Measurements from ENCODE around the gene CBX4.

Gene CBX4

DNA sequence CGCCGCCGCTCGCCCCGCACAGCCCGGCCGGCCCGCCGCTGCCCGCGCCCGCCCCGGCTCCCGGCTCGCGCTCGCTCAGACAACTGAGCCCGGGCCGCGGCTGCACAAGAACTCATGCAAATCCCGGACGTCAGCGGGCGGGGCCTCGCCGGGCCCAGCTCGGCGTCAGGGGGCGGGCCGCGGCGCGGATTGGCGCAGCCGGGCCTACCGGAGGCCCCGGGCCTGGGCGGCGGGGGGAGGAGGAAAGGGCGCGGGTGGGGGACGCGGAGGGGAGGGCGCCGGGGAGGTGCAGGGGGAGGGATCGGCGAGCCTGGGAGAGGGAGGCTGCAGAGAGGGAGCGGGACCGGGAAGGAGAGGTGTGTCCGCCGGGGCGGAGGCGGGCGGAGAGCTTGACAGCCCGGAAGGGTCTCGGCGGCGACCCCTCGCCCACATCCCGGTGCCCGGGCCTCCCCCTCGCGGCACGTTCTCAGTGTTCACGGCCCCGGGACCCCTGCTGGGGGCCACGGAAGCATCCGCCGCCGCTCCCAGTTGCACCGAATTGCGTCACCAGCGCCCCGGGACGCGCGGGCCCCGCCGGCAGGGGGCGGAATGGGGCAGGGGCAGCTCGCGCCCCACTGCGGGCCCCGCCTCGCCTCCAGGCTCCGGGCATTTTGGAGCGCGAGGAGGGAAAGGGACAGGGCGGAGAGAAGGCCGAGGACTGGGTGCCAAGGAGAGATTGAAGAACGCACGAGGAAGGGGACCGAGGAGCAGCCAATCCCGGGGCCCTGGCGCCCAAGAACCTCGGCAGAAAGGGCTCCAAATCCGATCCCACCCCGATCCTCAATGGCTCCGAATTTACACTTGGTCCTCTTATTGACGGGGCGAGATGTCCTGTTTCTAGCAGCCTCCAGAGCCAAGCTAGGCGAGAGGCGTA, at the start of gene CBX4:
TSS of gene CBX4 (minus strand) at position 85 of the 913 bp plus-strand sequence. CDS start 189 bp downstream, outside the sequence.
- DNase-seq: peak; percentile 95

DNA sequence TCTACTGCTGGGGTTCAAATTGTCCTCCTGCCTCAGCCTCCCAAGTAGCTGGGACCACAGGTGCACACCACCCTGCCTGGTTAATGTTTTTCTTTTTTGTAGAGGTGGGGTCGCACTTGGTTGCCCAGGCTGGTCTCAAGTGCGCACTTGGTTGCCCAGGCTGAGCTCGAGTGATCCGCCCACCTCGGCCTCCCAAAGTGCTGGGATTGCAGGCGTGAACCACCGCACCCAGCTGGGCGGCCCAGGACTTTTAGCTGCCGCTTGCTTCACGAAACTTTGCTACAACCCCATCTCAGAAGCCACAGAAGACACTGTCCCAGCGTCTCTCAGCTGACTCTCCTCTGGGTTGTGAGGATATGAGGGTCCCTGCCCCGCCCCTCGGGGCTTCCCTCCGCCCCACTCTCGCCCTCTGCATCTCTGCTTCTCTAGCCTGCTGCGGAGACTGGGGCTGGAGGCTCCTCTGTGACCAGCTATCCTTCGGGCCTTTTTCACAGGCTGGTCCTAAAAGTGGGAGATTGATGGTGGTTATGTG, 48.8 kb upstream of the CBX4 start:
- DNase-seq: no peak

DNA sequence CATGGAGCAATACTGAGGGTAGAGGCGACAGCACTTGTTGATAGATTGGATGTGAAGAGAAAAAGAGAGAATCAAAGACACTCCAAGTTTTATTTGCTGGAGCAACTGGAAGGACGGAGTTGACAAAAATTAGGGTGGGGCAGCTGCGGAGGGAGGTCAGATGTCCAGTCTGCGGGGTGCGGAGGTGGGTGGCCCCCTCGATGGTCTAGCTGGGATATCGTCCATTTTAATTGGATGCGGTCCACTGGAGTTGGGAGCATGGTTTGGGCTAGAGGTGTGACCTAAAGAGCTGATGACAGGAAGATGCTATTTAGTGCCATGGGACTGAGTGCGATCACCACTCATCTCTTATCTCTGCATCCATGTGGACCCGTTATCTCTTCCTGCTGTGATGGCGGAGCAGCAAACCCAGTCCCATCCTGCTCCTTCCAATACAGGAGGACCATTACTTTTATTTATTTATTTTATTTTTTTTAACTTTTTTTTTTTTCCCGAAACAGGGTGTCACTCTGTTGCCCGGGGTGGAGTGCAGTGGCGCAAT, 48.3 kb upstream of the CBX4 start:
- no peak for DNase-seq

DNA sequence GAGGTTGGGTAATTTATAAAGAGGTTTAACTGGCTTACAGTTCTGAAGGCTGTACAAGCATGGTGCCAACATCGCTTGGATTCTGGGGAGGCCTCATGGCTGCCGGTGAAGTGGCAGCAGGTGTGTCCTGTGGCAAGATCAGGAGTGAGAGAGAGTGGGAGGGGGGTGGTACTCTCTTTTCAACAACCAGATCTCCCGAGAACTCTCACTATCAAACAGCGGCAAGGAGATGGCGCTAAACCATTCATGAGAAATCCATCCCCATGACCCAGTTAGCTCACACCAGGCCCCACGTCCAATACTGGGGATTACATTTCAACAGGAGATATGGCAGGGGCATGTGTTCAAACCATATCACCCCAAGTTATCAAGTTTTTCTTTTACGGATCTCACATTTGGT, 44.0 kb upstream of the CBX4 start:
- no peak for DNase-seq

DNA sequence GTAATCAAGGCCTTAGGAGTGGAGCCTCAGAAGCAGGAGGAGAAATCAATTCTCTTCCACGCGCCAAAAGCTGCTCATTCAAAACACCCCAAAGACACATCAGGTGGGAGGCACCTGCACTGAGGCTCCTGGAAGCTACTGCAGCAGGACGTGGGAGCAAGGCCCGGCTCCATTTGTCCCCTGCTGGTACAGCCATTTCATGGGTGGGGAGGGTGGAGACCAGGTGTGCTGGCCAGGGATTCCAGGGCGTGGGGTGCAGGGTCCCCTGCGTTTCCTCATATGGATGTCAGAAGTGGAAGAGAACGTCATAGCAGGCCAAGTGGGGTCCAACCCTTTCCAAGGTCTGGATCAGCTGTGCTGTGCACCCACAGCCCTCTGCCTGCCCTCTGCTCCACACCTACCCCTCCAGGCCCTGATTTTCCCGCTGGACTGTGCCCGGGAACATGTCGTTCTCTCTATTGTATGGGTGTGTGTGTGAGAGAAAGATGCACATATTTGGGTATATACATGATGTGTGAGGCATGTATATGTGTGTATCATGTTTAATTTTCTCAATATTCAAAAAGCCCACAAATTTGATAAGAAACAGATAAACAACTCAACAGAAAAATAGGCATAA, 39.2 kb upstream of the CBX4 start:
- no peak for DNase-seq

DNA sequence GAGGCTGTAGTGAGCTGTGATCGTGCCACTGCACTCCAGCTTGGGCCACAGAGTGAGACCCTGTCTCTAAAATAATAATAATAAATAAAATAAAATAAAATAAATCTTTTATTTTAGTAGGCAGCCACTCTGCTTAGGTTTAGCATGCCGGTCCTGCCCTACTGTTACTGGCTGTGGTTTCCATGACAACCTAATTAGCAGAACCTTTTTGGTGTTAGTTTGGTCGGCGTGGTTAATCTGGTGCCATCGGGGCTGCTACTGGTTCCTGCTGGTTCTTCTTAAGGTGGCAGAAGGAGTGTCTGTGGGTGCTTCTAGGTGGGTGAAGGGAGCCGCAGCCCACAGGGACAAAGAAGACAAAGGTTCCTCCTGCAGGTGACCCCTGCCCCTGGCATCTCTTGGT, 37.8 kb upstream of the CBX4 start:
- no peak for DNase-seq

DNA sequence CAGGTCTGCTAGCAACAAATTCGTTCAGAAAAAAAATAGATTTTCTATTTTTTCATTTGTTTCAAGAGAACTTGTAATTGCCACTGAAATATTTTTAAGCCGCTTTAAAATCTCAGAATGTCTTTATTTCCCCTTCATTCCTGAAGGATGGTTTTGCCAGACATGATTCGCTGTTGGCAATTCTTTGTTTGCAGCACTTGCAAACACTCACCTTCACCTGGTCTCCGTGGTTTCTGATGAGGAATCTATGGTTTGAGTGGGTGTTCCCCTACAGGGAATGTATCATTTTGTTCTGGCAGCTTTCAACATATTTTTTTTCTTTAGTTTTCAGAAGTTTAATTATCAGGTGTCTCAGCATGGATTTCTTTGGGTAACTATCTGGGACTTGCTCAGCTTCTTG, 36.3 kb upstream of the CBX4 start:
- no peak for DNase-seq

DNA sequence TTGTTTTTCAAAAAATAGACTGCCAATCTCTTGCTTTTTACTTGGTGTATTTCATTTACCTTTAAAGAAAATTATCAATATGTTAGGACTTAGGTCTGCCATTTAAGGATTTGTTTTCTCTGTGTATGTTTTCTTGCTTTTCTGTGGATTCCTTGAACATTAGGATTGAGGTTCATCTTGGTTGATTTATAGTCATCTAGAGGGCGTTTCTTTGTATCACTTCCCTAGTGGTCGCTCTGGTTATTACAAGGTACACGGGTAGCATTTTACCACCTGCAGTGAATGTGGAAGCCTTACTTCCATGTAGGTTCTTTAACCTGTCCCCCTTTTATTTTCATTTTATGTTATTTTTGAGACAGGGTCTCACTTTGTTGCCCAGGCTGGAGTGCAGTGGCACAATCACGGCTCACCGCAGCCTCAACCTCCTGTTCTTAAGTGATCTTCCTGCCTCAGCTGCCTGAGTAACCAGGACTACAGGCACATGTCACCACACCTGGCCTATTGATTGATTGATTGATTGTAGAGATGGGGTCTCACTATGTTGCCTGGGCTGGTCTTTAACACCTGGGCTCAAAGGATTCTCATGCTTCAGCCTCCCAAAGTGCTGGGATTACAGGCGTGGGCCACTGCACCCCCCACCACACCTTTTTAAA, 35.2 kb upstream of the CBX4 start:
- DNase-seq: no peak

DNA sequence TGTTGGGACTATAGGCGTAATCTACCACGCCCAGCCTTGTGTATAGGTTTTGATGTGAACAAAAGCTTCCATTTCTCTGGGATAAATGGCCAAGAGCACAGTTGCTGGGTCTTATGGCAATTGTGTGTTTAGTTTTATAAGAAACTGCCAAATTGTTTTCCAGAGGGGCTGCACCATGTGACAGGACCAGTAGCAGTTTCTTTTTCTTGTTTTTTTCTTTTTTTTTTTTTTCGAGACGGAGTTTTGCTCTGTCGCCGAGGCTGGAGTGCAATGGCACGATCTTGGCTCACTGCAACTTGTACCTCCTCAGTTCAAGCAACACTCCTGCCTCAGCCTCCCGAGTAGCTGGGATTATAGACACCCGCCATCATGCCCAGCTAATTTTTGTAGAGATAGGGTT, 34.3 kb upstream of the CBX4 start:
- no peak for DNase-seq

DNA sequence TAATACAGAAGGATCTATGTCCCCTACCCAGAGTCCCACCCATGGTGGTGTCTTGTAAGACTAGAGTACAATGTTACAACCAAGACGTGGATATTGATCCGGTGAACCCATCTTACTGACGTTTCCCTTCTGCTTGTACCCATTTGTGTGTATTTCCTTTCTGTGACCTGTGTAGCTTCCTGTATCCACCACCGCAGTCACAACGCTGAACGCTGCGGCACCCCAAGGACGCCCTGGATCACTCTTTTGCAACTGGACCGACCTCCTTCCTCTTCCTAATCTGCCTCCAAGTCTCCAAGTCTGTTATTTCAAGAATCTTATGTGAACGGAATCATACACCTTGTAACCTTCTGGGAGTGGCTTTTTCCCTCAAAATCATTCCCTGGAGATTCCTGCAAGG, 33.5 kb upstream of the CBX4 start:
- no peak for DNase-seq

DNA sequence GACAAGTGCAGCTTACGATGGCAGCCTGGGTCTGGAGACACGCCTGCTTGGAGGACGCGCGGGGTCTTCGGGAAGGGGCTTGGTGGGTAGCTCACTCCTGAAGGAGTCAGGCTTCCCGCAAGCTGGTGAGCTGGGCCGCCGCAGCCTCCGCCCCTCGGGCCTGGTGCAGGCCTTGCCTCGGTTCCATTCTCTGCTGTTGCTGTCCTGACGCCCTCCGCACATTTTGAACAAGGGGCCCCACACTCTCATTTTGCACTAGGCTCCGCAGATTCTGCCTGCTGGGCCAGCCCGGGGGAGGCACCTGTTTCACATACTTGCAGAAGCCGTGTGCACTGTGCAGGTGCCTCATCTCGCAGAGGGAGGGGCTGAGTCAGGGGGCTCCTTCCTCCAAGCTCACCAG, 31.9 kb upstream of the CBX4 start:
- no peak for DNase-seq

DNA sequence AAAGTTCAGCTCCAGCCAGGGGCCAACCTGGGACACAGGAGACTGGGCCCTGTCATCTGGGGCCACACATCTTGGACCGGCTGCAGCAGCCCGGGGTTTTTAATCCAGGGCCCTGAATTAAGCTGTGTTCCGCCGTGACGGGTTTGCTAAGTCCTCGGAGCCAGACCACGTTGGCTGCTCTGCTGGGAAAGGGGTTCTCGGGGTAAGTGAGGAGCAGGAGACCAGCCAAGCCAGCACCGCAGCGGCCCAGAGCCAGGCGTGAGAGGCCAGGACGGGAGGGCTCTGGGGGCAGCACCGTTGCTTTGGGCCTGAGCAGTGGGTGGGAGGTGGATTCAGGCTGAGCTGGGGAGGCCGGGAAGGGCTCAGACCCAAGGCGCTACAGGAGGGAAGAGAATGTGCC, 31.3 kb upstream of the CBX4 start:
- peak; percentile 58 for DNase-seq

DNA sequence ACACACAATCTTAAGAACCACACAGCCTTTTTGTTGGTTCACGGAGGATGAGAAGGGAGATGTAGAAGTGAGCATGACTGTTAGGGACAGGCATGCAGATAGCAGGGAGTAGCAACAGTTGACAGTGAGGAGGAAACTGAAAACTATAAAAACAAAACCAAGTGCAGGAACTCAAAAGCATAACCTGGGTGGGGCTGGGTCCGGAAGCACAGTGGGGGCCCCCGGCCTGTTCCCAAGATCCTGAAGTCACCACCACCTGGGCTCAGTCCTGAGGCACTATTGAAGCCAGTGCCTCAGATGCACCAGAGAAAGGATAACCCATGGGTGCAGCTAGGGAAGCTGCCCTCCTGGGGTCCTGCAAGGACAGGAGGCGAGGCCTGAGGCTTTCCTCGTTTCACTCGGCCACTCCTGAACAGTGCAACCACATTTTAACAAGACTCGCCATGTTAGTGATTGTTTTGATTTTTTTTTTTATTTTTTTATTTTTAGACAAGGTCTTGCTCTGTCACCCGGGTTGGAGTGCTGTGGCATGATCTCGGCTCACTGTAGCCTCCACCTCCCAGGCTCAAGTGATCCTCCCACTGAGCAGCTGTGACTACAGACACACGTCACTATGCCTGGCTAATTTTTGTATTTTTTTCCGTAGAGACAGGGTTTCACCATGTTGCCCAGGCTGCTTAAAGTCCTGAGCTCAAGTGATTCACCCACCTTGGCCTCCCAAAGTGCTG, 27.7 kb upstream of the CBX4 start:
- DNase-seq: peak; percentile 32

DNA sequence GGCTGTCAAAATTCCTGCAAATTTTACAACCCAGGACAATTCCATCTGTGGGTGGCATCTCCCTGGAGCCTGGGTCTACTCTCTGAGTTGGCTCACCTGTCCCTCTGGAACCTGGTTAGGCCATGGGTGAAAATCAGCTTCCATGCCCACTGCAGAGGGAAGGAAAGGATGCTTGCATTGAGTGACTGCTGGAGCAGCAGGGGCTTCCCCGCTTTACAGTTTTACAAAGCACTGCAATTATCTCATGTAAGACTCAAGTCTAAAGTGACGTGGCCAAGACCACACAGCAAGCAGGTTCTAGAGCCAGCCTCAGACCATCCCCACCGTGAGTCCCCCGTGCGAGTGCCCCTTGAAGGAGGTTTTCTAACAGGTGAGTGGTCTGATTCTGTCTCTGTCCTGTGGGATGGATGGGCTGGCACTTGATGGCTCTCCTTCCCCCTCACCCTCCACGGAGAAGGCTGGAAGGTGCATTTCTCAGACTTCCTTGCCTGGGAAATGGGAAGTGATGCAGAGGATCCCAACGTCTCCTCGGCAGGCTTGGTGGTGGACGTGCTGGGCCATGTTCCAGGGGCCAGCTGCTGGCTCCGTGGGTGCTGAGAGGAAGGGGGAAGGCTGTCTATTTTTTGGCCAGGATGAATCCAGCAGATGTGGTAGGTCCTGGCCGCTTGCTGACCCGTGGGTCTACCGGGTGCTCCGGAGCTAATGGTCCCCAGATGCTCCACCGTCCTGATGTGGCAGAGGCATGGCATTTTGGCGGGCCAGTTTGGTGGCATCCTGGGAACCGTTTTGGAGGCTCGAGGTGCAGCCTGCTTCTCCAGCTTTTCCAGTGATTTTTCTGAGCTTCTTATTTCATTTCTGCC, 26.3 kb upstream of the CBX4 start:
- DNase-seq: no peak

DNA sequence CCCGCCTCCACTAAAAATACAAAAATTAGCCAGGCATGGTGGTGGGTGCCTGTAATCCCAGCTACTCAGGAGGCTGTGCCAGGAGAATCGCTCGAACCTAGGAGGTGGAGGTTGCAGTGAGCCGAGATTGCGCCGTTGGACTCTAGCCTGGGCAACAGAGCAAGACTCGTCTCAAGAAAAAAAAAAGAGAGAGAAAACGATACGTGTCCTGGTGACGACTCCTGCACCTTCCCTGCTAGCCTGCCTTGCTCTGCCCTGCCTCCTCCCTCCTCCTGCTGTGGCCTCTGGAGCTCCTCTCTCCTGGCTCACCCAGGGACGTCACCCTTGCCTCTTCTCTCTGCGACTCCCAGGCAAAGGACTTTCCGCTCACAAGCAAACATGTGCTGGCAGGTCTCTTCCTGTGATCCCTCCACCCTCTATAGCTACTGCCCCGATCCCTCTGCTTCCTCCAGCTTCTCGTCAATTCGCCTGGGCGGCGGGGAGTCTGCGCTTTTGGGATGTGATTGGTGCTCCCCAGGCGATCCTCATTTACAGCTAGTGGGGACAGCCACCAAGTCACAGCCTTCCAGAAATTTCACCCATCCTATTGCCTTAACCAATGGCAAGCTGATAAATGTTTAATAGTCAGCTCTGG, 25.5 kb upstream of the CBX4 start:
- no peak for DNase-seq

DNA sequence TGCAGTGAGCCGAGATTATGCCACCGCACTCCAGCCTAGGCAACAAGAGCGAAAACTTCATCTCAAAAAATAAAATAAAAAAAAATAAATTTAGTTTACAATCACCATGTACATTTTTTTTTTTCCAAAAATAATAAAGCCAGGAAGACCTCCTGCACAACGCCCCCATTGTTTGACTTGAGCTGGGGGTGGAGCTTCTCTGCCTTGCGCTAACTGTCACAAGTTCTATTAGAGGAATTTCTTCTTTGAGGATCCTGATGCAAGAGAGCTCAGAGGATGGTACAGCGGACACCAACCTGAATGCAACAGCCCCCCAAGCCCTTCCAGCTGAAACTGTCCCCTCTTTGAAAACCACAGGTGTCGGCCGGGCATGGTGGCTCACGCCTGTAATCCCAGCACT, 24.9 kb upstream of the CBX4 start:
- no peak for DNase-seq

DNA sequence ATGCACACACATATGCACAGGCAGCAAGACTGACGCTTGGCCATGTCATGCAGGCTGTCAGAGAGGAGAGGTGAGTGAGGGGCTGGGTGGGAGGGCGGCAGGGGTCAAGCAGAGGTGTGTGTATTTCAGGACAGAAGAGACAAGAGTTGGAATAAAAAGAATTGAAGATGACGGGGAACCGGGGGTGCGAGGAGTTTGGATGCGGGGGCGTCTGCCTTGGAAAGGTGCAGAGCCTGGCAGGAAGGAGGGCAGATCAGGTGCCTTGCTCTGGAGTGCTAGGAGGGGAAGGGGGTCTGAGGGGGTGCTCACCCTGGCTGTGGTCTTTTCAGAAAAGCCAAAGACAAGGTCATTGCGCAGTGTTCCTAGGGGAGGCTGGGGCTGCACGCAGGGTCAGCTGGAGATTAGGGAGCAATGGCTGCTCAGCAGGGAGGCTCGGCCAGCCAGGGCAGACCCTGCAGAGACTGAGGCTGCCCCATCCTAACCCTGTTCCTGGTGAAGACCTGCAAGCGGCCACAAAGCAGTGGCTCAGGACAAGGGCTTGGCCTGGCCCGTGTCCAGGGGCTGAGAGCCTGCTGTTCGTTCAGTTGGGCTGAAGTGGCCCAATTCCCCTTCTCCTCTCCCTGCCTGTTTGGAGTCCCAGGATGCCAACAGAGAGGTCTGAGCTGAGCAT, 23.7 kb upstream of the CBX4 start:
- no peak for DNase-seq

DNA sequence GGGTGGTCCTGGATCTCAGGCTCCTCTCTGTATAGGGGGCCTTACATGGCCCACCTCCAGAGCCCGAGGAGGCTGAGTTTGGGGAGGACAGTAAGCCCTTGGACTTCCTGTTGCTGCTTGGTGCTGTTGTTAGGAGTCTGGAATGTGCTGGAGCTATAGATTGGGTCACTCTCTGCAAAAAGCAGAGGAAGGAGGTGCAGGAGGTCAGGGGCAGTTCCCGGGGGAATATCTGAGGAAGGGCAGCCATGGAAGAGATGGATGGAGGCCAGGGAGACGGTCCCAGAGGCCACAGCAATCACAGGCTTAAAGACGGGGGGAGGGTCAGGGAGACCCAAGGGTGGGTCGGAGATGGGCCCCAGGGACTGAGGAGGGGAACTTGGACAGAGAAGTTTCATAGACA, 23.0 kb upstream of the CBX4 start:
- DNase-seq: no peak

DNA sequence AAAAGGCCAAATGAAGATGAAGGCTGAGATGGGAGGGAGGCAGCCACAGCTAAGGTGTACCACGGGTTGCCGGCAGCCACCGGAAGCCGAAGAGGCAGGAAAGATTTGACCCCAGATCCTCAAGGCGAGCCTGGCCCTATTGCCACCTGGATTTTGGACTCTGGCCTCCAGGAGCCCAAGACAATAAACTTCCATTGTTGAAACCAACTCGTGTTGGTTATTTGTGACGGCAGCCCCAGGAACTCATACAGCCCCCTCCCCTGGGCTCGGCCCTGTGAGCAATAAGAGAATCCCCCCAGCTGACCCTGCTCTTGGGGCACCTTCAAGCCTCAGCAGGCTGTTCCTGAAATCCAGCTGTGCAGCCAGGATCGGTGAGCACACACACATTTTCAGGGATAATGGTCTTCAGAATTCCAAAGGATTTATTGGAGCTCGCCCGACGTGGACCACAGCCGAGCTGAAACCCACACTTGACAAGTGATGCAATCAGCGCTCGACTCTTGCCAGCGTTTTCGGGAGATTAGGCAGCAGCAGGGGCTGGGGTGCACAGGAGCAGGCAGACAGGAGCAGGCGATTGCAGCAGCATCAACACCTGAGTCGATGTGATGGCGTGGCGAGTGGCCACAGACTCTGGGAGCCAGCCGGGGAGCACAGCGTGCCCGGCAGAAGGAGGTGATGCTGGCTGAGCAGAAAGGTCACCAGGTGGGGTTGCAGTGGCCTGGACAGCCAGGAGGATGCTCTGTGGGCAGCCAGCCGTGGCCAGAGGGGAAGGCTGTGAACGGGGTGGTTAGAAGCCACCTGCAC, 22.4 kb upstream of the CBX4 start:
- DNase-seq: no peak

All from right forelimb (tissue), 1 donor.